OCI-LY1 (cell line): Measurements from ENCODE around the gene TLE6.

ENCODE experiments used
- CTCF ChIP-seq: fragments of 200-600 bp; sonication (generic), shearing (Covaris generic); IDR thresholded peaks from 2 replicates; pipeline ENCODE4 v1.5.1; 2017; ENCODE audit warnings: mild to moderate bottlenecking, antibody characterized with exemption, low read length, moderate library complexity, mixed read lengths
- EZH2 ChIP-seq: fragments of 200-600 bp; sonication (generic), shearing (Covaris generic); IDR thresholded peaks from 2 replicates; pipeline ENCODE4 v1.8.0; 2017; ENCODE audit warnings: borderline replicate concordance, mixed run types, mild to moderate bottlenecking, antibody characterized with exemption, low read length, moderate library complexity, mixed read lengths

- no peak for TF ChIP-seq CTCF
- TF ChIP-seq EZH2, result no peak
Observed at GRCh38 chr19:2950286-2951124, 26.9 kb upstream of the TLE6 start.
